ENCODE measurements around the gene RRP7A.
"Not testable (repeated sequence)": the region's sequence is repeated elsewhere in the genome, so short reads cannot be mapped to it uniquely, and the experiment has no call there.

The RRP7A gene

GRCh38 chr22:42492323-42492690, 27.3 kb downstream of the RRP7A start:
- peaks cover 0 to 4% (median 0%) of the 10 kb centered on the region in 10 experiments; a peak in 2 of 20 replicates for H3K4me1 ChIP-seq
- no peak overlapping the region for H3K9ac ChIP-seq
- no peak for TF ChIP-seq Cebpa-rat (IDR thresholded peaks at IDR 0.05)
- H3K4me2 ChIP-seq, result no peak overlapping the region
- H3K27ac ChIP-seq, result no peak overlapping the region
- H3K9me3 ChIP-seq (replicated peaks in 1 of 11), result no peaks in the 10 kb centered on the region
- H3K4me3 ChIP-seq, result no peak overlapping the region
- H3K27me3 ChIP-seq, result no peaks in the 10 kb centered on the region
- H4K20me1 ChIP-seq, result no peaks in the 10 kb centered on the region
- H3K36me3 ChIP-seq, result no peaks in the 10 kb centered on the region

DNA sequence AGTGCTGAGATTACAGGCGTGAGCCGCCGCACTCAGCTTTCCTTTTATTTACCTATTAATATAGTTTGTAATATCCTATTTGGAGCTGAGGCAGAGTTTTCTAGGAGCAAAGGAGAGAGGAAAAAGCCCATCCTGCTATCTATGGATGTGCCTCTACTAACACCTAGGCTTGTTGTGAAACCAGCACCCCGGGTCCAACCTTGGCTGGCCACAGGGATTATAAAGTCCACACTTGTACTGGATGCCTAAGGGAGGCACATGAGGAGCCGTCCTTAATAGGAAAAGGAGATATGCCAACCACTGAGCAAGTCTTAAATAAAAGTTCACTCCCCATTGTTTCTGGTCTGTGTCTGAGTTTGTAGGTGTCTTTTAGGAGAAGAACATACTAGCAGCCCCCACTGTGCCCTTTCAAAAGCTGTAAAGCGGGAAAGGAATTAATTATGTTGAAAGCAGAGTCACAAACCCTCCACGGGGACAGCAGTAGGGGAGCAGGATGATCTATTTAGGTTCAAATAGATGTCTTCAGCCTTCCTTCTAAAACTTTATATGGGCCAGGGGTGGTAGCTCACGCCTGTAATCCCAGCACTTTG, 29.3 kb downstream of the RRP7A start:
- H3K9me3 ChIP-seq (replicated peaks in 1 of 11), result no peaks in the 10 kb centered on the region
- H3K27me3 ChIP-seq, result no peaks in the 10 kb centered on the region
- no peaks in the 10 kb centered on the region for H3K36me3 ChIP-seq
- peaks cover 0 to 4% (median 0%) of the 10 kb centered on the region in 10 experiments; a peak in 1 of 20 replicates for H3K4me1 ChIP-seq
- H4K20me1 ChIP-seq, result no peaks in the 10 kb centered on the region
- no peak overlapping the region for H3K4me3 ChIP-seq
- TF ChIP-seq Cebpa-rat (IDR thresholded peaks at IDR 0.05), result no peak
- H3K27ac ChIP-seq, result no peak overlapping the region
- no peak overlapping the region for H3K9ac ChIP-seq
- H3K4me2 ChIP-seq, result no peak overlapping the region

DNA sequence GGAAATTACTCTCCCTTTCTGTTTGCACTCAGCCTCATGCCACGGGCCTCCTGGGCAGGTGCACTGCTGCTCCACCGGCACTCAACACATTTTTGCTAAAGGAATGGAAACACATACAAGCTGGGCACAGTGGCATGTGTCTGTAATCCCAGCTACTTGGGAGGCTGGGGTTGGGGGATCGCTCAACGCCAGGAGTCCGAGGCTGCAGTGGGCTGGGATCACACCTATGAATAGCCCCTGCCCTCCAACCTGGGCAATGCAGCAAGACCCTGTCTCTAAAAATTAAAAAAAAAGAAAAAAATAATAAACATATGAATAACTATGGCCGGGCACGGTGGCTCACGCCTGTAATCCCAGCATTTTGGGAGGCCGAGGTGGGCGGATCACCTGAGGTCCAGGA, 30.6 kb downstream of the RRP7A start:
- H4K20me1 ChIP-seq, result no peaks in the 10 kb centered on the region
- no peaks in the 10 kb centered on the region for H3K9me3 ChIP-seq (replicated peaks in 1 of 11)
- no peaks in the 10 kb centered on the region for H3K4me1 ChIP-seq
- H3K9ac ChIP-seq, result no peak overlapping the region
- TF ChIP-seq Cebpa-rat (IDR thresholded peaks at IDR 0.05), result no peak
- no peak overlapping the region for H3K4me2 ChIP-seq
- H3K4me3 ChIP-seq, result no peak overlapping the region
- H3K36me3 ChIP-seq, result no peaks in the 10 kb centered on the region
- no peaks in the 10 kb centered on the region for H3K27me3 ChIP-seq
- H3K27ac ChIP-seq, result no peak overlapping the region

- Histone ChIP-seq H3K4me2 (peak overlapping the region in 3 of 11 experiments; percentile 2 to 8 (median 5); a peak in 3 of 22 replicates), H3K27ac (no peak overlapping the region), H3K36me3 (no peaks in the 10 kb centered on the region), H3K4me3 (no peak overlapping the region), H3K27me3 (no peaks in the 10 kb centered on the region), H4K20me1 (no peaks in the 10 kb centered on the region), H3K9me3 (replicated peaks in 1 of 11) (no peaks in the 10 kb centered on the region), H3K9ac (no peak overlapping the region), H3K4me1 (peaks cover 0 to 24% (median 13%) of the 10 kb centered on the region in 10 experiments; a peak in 17 of 20 replicates)
- no peak for TF ChIP-seq Cebpa-rat (IDR thresholded peaks at IDR 0.05)
Observed at GRCh38 chr22:42484506-42484905, 35.1 kb downstream of the RRP7A start.

DNA sequence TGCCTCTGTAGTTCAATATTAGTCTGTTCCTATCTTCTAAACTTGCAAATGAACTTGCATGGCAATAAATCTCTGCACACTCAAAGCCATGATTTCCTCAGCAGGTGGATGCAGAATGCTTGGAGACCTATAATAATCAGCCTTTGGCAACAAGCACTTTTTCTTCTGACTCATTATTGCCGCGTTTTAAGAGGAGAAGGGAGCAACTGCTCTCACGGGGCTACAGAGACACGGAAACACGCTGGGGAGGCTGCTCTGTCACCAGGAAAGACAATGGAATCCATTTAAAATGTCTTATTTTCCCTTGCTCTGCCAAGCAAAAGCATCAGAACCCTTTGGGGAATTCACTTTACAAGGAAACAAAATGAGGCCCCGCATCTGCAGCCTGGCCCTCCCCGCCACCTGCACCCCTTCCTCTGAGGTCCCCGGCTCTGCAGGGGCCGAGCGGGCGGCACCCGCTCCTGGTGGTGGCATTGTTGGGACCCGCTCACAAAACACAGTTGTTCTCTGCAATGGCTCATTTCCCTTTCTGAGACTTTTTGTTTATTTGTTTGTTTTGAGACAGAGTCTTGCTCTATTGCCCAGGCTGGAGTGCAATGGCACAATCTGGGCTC, 35.9 kb downstream of the RRP7A start:
- H3K9ac ChIP-seq; H3K9me3 ChIP-seq (replicated peaks in 1 of 11); H4K20me1 ChIP-seq; H3K27me3 ChIP-seq; H3K27ac ChIP-seq; H3K36me3 ChIP-seq; H3K4me3 ChIP-seq: not testable (repeated sequence)
- Histone ChIP-seq H3K4me2 (peak overlapping the region in 3 of 11 experiments; percentile 2 to 34 (median 18); a peak in 4 of 22 replicates), H3K4me1 (peaks cover 6 to 31% (median 21%) of the 10 kb centered on the region in 10 experiments)

DNA sequence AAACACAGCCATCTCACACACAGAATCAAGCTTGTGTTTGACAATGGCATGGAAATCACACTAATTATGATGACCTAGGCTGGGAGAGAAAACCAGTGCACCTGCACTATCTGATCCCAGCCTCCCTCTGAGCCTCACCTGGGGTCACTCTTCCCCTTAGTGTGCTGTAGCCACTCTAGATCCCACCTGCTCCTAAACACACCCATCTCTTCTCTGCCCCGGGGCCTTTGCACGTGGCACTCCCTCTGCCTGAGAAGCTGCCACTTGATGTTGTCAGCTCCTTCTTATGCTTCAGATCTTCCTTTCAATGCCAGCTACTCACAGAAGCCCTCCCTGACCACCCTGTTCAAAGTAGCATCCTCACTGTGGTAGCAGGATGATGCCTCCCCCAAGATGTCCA, 44.5 kb downstream of the RRP7A start:
- H3K4me1 ChIP-seq, result peaks cover 12 to 38% (median 33%) of the 10 kb centered on the region in 10 experiments
- no peaks in the 10 kb centered on the region for H3K36me3 ChIP-seq
- no peak overlapping the region for H3K9ac ChIP-seq
- H3K27me3 ChIP-seq, result no peaks in the 10 kb centered on the region
- H3K9me3 ChIP-seq (replicated peaks in 1 of 11), result no peaks in the 10 kb centered on the region
- no peak overlapping the region for H3K4me3 ChIP-seq
- no peak overlapping the region for H3K4me2 ChIP-seq
- H3K27ac ChIP-seq, result no peak overlapping the region
- H4K20me1 ChIP-seq, result no peaks in the 10 kb centered on the region
- TF ChIP-seq Cebpa-rat (IDR thresholded peaks at IDR 0.05), result no peak

GRCh38 chr22:42473484-42474193, 46.0 kb downstream of the RRP7A start:
- H3K4me3 ChIP-seq, result no peak overlapping the region
- H3K4me2 ChIP-seq, result peak overlapping the region in 7 of 11 experiments; percentile 11 to 61 (median 48); a peak in 10 of 22 replicates
- no peak overlapping the region for H3K27ac ChIP-seq
- H3K9ac ChIP-seq, result no peak overlapping the region
- no peaks in the 10 kb centered on the region for H4K20me1 ChIP-seq
- no peaks in the 10 kb centered on the region for H3K27me3 ChIP-seq
- no peaks in the 10 kb centered on the region for H3K36me3 ChIP-seq
- H3K4me1 ChIP-seq, result peaks cover 5 to 24% (median 20%) of the 10 kb centered on the region in 10 experiments
- no peaks in the 10 kb centered on the region for H3K9me3 ChIP-seq (replicated peaks in 1 of 11)
- TF ChIP-seq Cebpa-rat (IDR thresholded peaks at IDR 0.05), result no peak

GRCh38 chr22:42472671-42473070, 46.9 kb downstream of the RRP7A start:
- peak overlapping the region in 7 of 11 experiments; percentile 11 to 61 (median 48); a peak in 12 of 22 replicates for H3K4me2 ChIP-seq
- H3K36me3 ChIP-seq, result no peaks in the 10 kb centered on the region
- no peaks in the 10 kb centered on the region for H4K20me1 ChIP-seq
- TF ChIP-seq Cebpa-rat (IDR thresholded peaks at IDR 0.05), result no peak
- no peaks in the 10 kb centered on the region for H3K27me3 ChIP-seq
- H3K4me1 ChIP-seq, result peaks cover 0 to 18% (median 12%) of the 10 kb centered on the region in 10 experiments; a peak in 15 of 20 replicates
- no peaks in the 10 kb centered on the region for H3K9me3 ChIP-seq (replicated peaks in 1 of 11)
- H3K9ac ChIP-seq, result 0 out of 22 replicates have a peak overlapping the region, but pooled peaks of 1 of the 11 experiments have one; percentile 4
- no peak overlapping the region for H3K4me3 ChIP-seq
- no peak overlapping the region for H3K27ac ChIP-seq

DNA sequence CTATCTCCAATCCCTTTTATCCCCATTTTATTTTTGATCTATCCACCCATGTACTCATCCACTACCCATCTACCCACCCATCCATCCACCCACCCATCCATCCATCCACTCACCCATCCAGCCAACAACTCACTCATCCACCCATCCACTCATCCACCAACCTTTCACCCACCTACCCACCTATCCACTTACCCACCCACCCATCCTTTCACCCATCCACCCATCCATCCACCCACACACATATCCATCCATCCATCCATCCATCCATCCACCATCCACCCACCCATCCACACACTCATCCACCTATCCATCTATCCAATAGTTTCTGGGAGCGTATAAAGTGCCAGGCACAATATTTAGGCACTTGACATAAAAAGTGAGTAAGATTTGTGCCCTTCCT, 48.2 kb downstream of the RRP7A start:
- H3K36me3 ChIP-seq, result no peaks in the 10 kb centered on the region
- H3K27me3 ChIP-seq, result no peaks in the 10 kb centered on the region
- H3K4me2 ChIP-seq, result no peak overlapping the region
- no peak for TF ChIP-seq Cebpa-rat (IDR thresholded peaks at IDR 0.05)
- no peak overlapping the region for H3K4me3 ChIP-seq
- H3K27ac ChIP-seq, result no peak overlapping the region
- no peak overlapping the region for H3K9ac ChIP-seq
- peaks cover 0 to 18% (median 12%) of the 10 kb centered on the region in 10 experiments; a peak in 15 of 20 replicates for H3K4me1 ChIP-seq
- H3K9me3 ChIP-seq (replicated peaks in 1 of 11), result no peaks in the 10 kb centered on the region
- H4K20me1 ChIP-seq, result no peaks in the 10 kb centered on the region
